H9 (cell line): ENCODE data around the gene GRID2. TPM values are rescaled to one million over a fixed set of nuclear protein-coding genes. Genes with fewer than 3 reads are reported as not detected.

Experiments
- DNase-seq: peaks from one replicate; pipeline ENCODE4 v3.0.0-alpha.2; 2017
- H2AFZ ChIP-seq: one replicate; pipeline ENCODE4 v1.6.1; 2013; ENCODE audit warnings: mild to moderate bottlenecking, low read length, control low read depth, moderate library complexity
- H2AK5ac ChIP-seq: 2 replicates; pipeline ENCODE4 v1.6.1; 2013; ENCODE audit warnings: low read length, control low read depth, mixed read lengths; ENCODE audit not compliant: insufficient read length
- H2BK120ac ChIP-seq: one replicate; pipeline ENCODE4 v1.6.1; 2013; ENCODE audit warnings: low read depth, mild to moderate bottlenecking, low read length, control low read depth, inconsistent platforms; ENCODE audit not compliant: poor library complexity, severe bottlenecking
- H2BK12ac ChIP-seq: 2 replicates; pipeline ENCODE4 v1.6.1; 2013; ENCODE audit warnings: low read length, control low read depth, mixed read lengths, low read depth; ENCODE audit not compliant: insufficient read length
- H2BK15ac ChIP-seq: 2 replicates; pipeline ENCODE4 v1.6.1; 2013; ENCODE audit warnings: low read depth, low read length, control low read depth
- H2BK20ac ChIP-seq: one replicate; pipeline ENCODE4 v1.6.1; 2013; ENCODE audit warnings: low read depth, mild to moderate bottlenecking, low read length, control low read depth, inconsistent platforms; ENCODE audit not compliant: poor library complexity, severe bottlenecking
- H2BK5ac ChIP-seq: 2 replicates; pipeline ENCODE4 v1.6.1; 2013; ENCODE audit warnings: low read length, control low read depth, mixed read lengths; ENCODE audit not compliant: insufficient read length
- H3K14ac ChIP-seq: 2 replicates; pipeline ENCODE4 v1.6.1; 2013; ENCODE audit warnings: low read length, control low read depth; ENCODE audit not compliant: insufficient read depth
- H3K18ac ChIP-seq: 2 replicates; pipeline ENCODE4 v1.6.1; 2013; ENCODE audit warnings: low read depth, mild to moderate bottlenecking, mixed read lengths, low read length, control low read depth; ENCODE audit not compliant: insufficient read length
- H3K23ac ChIP-seq: 2 replicates; pipeline ENCODE4 v1.6.1; 2013; ENCODE audit warnings: low read length, control low read depth, mixed read lengths, low read depth; ENCODE audit not compliant: insufficient read length
- H3K23me2 ChIP-seq: 2 replicates; pipeline ENCODE4 v1.6.1; 2013; ENCODE audit warnings: low read depth, mild to moderate bottlenecking, mixed read lengths, low read length, control low read depth; ENCODE audit not compliant: insufficient read length, poor library complexity, severe bottlenecking
- H3K27ac ChIP-seq: 2 replicates; pipeline ENCODE4 v1.5.1; 2013; ENCODE audit warnings: low read length, control low read depth, mixed read lengths, low read depth; ENCODE audit not compliant: insufficient read length
- H3K27me3 ChIP-seq: 2 replicates; pipeline ENCODE4 v1.6.1; 2013; ENCODE audit warnings: low read length, control low read depth, inconsistent platforms; ENCODE audit not compliant: insufficient read depth
- H3K4ac ChIP-seq: 2 replicates; pipeline ENCODE4 v1.6.1; 2013; ENCODE audit warnings: low read depth, mild to moderate bottlenecking, control low read depth, inconsistent platforms, low read length, moderate library complexity
- H3K4me1 ChIP-seq: 2 replicates; pipeline ENCODE4 v1.6.1; 2013; ENCODE audit warnings: low read length, control low read depth, inconsistent platforms; ENCODE audit not compliant: insufficient read depth
- H3K4me2 ChIP-seq: 2 replicates; pipeline ENCODE4 v1.6.1; 2013; ENCODE audit warnings: low read length, control low read depth, mixed read lengths; ENCODE audit not compliant: insufficient read length, insufficient read depth
- H3K56ac ChIP-seq: 2 replicates; pipeline ENCODE4 v1.6.1; 2013; ENCODE audit warnings: low read depth, mild to moderate bottlenecking, mixed read lengths, low read length, control low read depth; ENCODE audit not compliant: insufficient read length
- H3K79me1 ChIP-seq: 2 replicates; pipeline ENCODE4 v1.6.1; 2013; ENCODE audit warnings: low read depth, mild to moderate bottlenecking, moderate library complexity, low read length, control low read depth, inconsistent platforms; ENCODE audit not compliant: insufficient read depth, poor library complexity, severe bottlenecking
- H3K79me2 ChIP-seq: 2 replicates; pipeline ENCODE4 v1.6.1; 2013; ENCODE audit warnings: low read length, control low read depth, inconsistent platforms; ENCODE audit not compliant: insufficient read depth
- H3K9ac ChIP-seq: 2 replicates; pipeline ENCODE4 v1.6.1; 2013; ENCODE audit warnings: low read length, control low read depth, mixed read lengths; ENCODE audit not compliant: insufficient read length; ENCODE audit errors: extremely low read depth
- H3K9me3 ChIP-seq: one replicate; pipeline ENCODE4 v1.6.1; 2013; ENCODE audit warnings: low read depth, low read length, inconsistent platforms; ENCODE audit not compliant: control insufficient read depth
- H3T11ph ChIP-seq: one replicate; pipeline ENCODE4 v1.6.1; 2013; ENCODE audit warnings: mild to moderate bottlenecking, low read length, control low read depth, inconsistent platforms
- H4K20me1 ChIP-seq: one replicate; pipeline ENCODE4 v1.6.1; 2013; ENCODE audit not compliant: control insufficient read depth, insufficient read length, insufficient read depth
- H4K5ac ChIP-seq: 2 replicates; pipeline ENCODE4 v1.6.1; 2013; ENCODE audit warnings: low read depth, mild to moderate bottlenecking, mixed read lengths, low read length, control low read depth; ENCODE audit not compliant: insufficient read length
- H4K8ac ChIP-seq: replicated peaks from 2 replicates; pipeline ENCODE4 v1.6.1; 2013; ENCODE audit warnings: low read length, control low read depth, mixed read lengths, low read depth; ENCODE audit not compliant: insufficient read length
- H4K91ac ChIP-seq: 2 replicates; pipeline ENCODE4 v1.6.1; 2013; ENCODE audit warnings: low read depth, mild to moderate bottlenecking, moderate library complexity, mixed read lengths, low read length, control low read depth; ENCODE audit not compliant: insufficient read length
- H3K27ac Mint-ChIP-seq, 3 experiments: 2 replicates in 2 of 3; 3 replicates in 1 of 3; pipeline ENCODE4 v1.8.0; 2020 to 2021; ENCODE audit warnings: mixed read lengths in 3 of 3, mild to moderate bottlenecking in 1 of 3, moderate library complexity in 1 of 3
- H3K27me3 Mint-ChIP-seq: 2 replicates; pipeline ENCODE4 v1.8.0; 2021; ENCODE audit warnings: low read depth, mild to moderate bottlenecking, moderate library complexity, mixed read lengths
- H3K36me3 Mint-ChIP-seq, 3 experiments: 2 replicates in 2 of 3; 3 replicates in 1 of 3; pipeline ENCODE4 v1.8.0; 2020 to 2021; ENCODE audit warnings: low read depth in 3 of 3, mixed read lengths in 3 of 3; ENCODE audit not compliant: insufficient read depth in 1 of 3
- H3K4me1 Mint-ChIP-seq, 2 experiments: 2 replicates each; pipeline ENCODE4 v1.8.0; 2020; ENCODE audit warnings: mixed read lengths in 2 of 2
- H3K4me3 Mint-ChIP-seq, 2 experiments: 2 replicates in 1 of 2; 3 replicates in 1 of 2; pipeline ENCODE4 v1.8.0; 2020 to 2021; ENCODE audit warnings: mild to moderate bottlenecking in 2 of 2, mixed read lengths in 2 of 2, moderate library complexity in 1 of 2
- H3K9me3 Mint-ChIP-seq, 2 experiments: 2 replicates in 1 of 2; 3 replicates in 1 of 2; pipeline ENCODE4 v1.8.0; 2020; ENCODE audit warnings: mild to moderate bottlenecking in 2 of 2, mixed read lengths in 2 of 2, moderate library complexity in 1 of 2
- WGBS: extraction: QIAGEN DNeasy Blood & Tissue Kit; methylation state at CpG from one replicate; pipeline ENCODE4 v1.1.7; 2013; ENCODE audit warnings: missing lambda C conversion rate, low lambda C conversion rate, mixed read lengths; ENCODE audit not compliant: insufficient read length; ENCODE audit errors: extremely low coverage; 5-methylcytosine and 5-hydroxymethylcytosine counted together
- total RNA-seq: library from RNA; stranded (reverse); gene quantifications from 2 replicates; pipeline ENCODE4 v1.2.1, GENCODE V29; 2021
- TF ChIP-seq, protein P1 (sequence below): fragments of 200-600 bp; sonication (generic); conservative IDR thresholded peaks from 3 replicates; pipeline ENCODE4 v1.8.0; 2021; ENCODE audit warnings: antibody characterized with exemption, mild to moderate bottlenecking

GRID2 gene
- total RNA-seq, 1 experiment from 2014 or later = 21.8 TPM

DNA sequence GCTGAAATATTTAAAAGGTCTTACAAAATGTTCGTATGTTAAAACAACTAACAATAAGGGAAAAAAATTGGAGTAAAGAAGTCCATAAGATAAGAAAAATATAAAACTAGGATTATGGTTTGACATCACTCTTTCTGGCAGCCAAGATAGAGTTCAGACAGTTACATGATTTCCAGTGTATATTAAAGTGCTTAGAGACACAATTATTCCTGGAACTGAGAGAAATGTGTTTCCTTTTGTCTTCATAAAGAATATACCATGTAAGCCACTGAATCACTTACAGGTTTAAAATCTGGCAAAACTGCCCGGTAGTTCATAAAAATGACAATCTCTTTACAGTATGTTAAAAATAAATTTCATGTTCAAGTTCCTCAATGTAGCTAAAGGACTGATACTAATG lies 986.1 kb downstream of the GRID2 start:
- Histone ChIP-seq H2AFZ (no peak overlapping the region), H3T11ph (no peak overlapping the region), H3K18ac (no peak overlapping the region), H3K4me1 (no peaks in the 10 kb centered on the region), H3K27me3 (no peaks in the 10 kb centered on the region), H3K4ac (no peak overlapping the region), H2BK12ac (no peak overlapping the region), H4K91ac (no peak overlapping the region), H2BK5ac (no peak overlapping the region), H2BK120ac (no peak overlapping the region), H3K79me1 (no peaks in the 10 kb centered on the region), H3K4me2 (no peak overlapping the region), H4K8ac (no peak overlapping the region), H3K23me2 (no peaks in the 10 kb centered on the region), H3K9ac (no peak overlapping the region), H3K79me2 (no peaks in the 10 kb centered on the region), H3K14ac (no peak overlapping the region), H2BK20ac (no peak overlapping the region), H2BK15ac (no peak overlapping the region), H3K23ac (no peak overlapping the region), H4K5ac (no peak overlapping the region), H3K27ac (no peak overlapping the region), H3K56ac (no peak overlapping the region), H3K9me3 (no peaks in the 10 kb centered on the region), H2AK5ac (no peak overlapping the region), H4K20me1 (no peaks in the 10 kb centered on the region)
- Mint-ChIP-seq H3K27me3 (no peaks in the 10 kb centered on the region), H3K9me3 (no peaks in the 10 kb centered on the region), H3K4me3 (no peak overlapping the region), H3K27ac (no peak overlapping the region), H3K36me3 (no peaks in the 10 kb centered on the region), H3K4me1 (no peaks in the 10 kb centered on the region)
- WGBS = no CpG with 5 or more reads among the region's 2 CpGs
- no peak for DNase-seq
- TF ChIP-seq, protein P1, sequence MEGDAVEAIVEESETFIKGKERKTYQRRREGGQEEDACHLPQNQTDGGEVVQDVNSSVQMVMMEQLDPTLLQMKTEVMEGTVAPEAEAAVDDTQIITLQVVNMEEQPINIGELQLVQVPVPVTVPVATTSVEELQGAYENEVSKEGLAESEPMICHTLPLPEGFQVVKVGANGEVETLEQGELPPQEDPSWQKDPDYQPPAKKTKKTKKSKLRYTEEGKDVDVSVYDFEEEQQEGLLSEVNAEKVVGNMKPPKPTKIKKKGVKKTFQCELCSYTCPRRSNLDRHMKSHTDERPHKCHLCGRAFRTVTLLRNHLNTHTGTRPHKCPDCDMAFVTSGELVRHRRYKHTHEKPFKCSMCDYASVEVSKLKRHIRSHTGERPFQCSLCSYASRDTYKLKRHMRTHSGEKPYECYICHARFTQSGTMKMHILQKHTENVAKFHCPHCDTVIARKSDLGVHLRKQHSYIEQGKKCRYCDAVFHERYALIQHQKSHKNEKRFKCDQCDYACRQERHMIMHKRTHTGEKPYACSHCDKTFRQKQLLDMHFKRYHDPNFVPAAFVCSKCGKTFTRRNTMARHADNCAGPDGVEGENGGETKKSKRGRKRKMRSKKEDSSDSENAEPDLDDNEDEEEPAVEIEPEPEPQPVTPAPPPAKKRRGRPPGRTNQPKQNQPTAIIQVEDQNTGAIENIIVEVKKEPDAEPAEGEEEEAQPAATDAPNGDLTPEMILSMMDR = no peak
